GM18517 (cell line): Measurements from ENCODE around the gene CSF3R.

Source experiments
- ATAC-seq: cut with Tn5 transposase; IDR thresholded peaks from one replicate; pipeline ENCODE4 v1.9.1; 2021; ENCODE audit warnings: mild to moderate bottlenecking, moderate library complexity; ENCODE audit not compliant: unreplicated experiment

The CSF3R gene

GRCh38 chr1:36421649-36422048 is 61.1 kb downstream of the CSF3R start:
- ATAC-seq = no peak

DNA sequence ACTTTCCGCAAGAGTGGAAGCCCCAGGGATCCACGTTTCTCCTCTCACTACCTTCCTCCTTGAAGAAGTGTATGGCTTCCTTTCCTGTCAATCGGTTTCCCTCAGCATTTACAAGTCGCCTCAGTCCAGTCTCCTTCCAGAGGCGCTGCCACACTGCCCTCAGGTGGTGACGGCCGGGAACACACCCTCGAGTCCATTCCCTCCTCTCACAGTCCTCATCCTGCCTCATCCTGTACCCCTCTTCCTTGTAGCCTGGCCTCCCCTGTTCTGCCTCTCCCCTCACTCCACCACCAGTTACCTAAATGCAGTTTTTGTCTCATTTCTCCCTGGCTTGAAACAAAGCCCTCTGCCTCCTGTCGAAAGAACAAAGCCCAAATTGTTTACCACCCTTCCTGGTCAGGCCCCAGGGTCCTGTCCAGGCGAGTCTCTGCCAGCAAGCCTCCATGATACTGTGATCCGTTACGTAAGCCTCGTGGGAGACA is 61.8 kb downstream of the CSF3R start:
- ATAC-seq = no peak

DNA sequence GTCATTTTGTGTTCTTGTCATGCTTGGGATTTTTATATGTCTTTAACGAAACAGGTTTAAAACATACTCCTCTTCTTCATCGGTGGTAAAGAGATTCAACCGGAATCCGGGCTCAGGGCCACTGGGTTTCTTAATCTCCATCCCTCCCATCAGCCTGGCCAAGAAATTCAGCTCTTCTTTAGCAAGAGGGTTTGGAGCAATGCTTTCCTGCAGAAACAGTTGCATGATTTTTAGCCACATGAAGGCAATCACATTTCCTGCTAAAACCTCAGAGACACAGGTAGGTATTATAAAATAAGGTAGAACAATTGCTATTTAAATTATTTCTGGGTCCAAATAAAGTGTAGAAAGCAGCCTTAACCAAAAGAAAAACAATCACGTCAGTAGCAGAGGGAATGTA is 62.3 kb downstream of the CSF3R start:
- ATAC-seq = no peak

DNA sequence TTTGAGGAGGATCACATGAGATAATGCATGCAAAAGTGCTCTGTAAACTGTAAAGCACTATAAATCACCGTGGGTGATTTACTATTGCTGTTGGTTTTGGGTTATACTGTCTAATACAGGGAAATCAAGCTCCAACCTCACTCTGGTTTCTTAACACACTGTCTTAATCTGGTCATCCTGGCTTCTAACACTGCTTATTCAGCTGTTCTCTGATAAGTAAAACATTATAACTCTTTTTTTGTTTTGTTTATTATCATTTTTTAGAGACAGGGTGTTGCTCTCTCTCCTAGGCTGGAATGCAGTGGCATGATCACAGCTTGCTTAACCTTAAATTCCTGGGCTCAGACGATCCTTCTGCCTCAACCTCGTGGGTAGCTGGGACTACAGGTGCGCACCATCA is 63.1 kb downstream of the CSF3R start:
- ATAC-seq = no peak

GRCh38 chr1:36419140-36419539 is 63.6 kb downstream of the CSF3R start:
- ATAC-seq = no peak

DNA sequence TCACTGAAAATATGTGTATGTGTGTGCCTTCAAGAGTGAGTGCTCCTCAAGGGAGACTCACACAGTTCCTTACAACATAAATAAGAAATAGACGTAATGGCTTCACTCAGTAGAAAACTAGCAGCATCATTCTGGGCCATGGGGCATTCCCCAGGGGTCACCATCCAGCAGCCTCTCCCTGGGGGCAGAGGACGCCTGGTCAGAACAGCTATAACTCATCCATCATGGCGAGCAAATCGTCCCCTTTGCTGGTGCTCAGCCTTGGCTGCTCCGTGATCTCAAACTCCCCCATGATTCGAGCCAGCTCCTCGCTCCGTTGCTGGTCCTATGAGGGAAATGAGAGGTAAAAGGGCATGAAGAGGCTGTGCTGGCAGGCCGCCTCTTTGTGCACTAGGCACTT is 64.8 kb downstream of the CSF3R start:
- ATAC-seq = no peak
